Fibroblast of skin of left quadriceps (primary cell): ENCODE data around the gene TINCR.
"Not testable (repeated sequence)": the region's sequence is repeated elsewhere in the genome, so short reads cannot be mapped to it uniquely, and the experiment has no call there.

ENCODE experiments used
- DNase-seq, 2 experiments: peaks; one replicate each; pipeline ENCODE4 v3.0.0-alpha.2; 2013; ENCODE audit warnings: low read depth in 2 of 2

The TINCR gene

DNA sequence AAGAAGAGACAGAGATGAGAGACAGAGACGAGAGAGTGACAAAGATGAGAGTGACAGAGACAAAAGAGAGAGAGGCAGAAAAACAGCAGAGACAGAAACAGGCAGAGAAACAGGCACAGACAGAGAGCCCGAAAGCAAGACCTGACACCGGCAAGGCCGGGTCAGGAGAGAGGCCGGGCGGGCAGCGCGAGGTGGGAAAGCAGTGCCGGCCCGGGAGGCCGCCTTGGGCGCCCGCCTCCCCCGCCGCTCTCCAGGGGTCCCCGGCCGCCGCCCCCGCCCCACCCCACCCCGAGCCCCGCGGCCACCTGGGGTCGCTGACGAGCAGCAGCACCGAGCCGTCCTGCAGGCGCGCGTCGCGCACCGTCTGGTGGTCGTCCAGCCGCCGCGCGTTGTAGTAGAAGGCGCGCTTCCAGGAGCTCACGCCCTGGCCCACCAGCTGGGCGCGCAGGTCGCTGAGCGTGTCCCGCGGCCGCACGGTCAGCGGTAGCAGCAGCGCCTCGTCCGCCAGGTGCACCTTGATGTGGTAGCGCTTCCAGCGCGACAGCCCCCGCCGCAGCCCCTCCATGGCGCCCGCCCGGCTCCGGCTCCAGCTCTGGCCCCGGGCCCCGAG is at the start of gene TINCR:
Gene TINCR (minus strand): TSS at position 594 of the 610 bp plus-strand sequence.
- DNase-seq, result no peak

GRCh38 chr19:5617080-5617479 is 49.3 kb upstream of the TINCR start:
- DNase-seq, result no peak

- peak in 1 of 2 experiments; percentile 12 for DNase-seq
Measured at GRCh38 chr19:5615756-5616327, 48.1 kb upstream of the TINCR start.

- DNase-seq, result no peak
Measured at GRCh38 chr19:5612891-5613865, 45.4 kb upstream of the TINCR start.

DNA sequence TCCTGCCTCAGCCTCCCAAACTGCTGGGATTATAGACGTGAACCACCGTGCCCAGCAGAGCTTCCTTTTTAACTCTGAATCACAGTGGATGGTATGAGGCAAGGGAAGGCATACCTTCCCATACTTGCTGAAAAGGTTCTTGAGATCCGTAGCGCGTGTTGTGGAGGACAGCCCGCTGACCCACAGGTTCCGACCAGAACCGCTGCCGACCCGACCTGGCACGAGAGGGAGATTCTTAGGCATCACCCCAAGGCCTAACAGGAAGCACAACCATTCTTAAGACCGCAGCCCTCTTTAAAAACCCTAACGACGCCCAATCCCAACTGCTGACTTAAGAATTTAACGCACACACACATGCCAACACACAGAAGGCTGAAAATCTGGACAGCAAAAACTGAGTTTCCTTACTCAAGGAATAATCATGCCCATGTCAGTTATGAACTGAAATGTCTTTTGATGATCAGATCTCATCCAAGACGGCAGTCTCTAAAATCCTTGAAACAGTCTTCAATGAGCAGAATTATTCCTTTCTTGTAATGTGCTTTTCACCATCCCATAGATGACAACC is 42.2 kb upstream of the TINCR start:
- no peak for DNase-seq

DNA sequence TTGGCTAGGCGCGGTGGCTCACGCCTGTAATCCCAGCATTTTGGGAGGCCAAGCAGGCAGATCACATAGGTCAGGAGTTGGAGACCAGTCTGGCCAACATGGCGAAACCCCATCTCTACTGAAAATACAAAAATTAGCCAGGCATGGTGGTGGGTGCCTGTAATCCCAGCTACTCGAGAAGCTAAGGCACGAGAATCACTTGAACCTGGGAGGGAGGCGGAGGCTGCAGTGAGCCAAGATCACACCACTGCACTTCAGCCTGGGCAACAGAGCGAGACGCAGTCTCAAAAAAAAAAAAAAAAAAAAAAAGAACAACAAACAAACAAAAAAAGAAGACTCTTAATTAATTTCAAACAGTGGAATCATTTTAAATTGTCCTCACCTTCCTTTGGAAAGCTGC is 41.0 kb upstream of the TINCR start:
- DNase-seq, result not testable (repeated sequence)

- no peak for DNase-seq
Measured at GRCh38 chr19:5608291-5608690, 40.5 kb upstream of the TINCR start.

GRCh38 chr19:5607318-5608275 is 39.8 kb upstream of the TINCR start:
- DNase-seq, result no peak

- DNase-seq, result no peak
Measured at GRCh38 chr19:5605362-5605761, 37.6 kb upstream of the TINCR start.

DNA sequence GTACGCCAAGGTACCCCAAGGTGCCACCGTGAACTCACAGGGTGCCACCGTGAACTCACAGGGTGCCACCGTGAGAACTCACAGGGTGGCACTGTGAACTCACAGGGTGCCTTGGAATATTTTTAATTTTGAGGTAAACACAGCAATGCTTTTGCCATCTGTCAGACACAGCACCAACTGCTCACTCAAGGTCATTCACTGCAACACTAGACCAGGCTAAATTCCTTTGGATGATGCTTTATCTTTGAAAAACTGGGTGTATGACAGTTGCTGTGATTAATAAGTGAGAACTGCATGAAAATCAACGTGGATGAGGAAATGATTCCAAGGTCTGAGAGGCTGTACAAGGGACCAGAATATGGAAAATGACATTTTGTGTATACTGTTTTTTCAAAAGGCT is 35.9 kb upstream of the TINCR start:
- no peak for DNase-seq

DNA sequence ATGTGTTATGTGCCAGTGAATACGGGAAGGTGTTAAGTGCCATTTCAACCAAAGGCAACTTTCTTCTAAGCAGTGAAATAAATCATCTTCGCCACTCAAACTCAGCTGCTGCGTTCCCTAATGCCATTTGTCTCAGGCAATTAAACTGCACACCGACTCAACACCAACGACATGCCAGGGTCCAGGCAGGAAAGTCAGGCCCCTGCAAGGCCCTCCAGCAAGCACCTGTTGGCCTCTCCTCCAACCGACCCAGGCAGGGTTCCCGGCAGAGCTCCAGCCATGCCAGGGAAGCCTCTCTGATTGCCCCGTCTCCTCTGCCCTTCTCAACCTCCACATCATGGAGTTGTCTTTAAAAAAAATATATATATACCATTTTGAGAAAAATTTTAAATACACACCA is 33.0 kb upstream of the TINCR start:
- DNase-seq, result no peak

GRCh38 chr19:5595745-5596144 is 28.0 kb upstream of the TINCR start:
- no peak for DNase-seq

- no peak for DNase-seq
Measured at GRCh38 chr19:5595129-5595528, 27.4 kb upstream of the TINCR start.

DNA sequence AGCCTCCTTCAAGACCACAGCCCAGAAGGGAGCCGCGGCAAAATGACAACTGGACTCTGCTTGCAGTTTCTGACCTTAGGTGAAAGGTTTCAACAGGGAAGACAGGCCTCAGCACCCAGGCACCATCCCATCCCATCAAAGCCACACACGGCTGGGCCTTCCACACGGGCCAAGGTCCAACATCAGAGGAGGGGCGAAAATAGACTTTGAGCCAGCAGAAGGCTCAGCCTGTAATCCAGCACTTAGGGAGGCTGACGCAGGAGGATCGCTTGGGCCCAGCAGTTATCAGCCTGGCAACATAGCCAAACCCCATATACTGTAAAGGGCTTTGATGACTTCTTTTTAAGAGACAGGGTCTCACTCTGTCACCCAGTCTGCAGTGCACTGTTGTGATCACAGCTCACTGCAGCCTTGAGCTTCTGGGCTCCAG is 26.8 kb upstream of the TINCR start:
- no peak for DNase-seq

GRCh38 chr19:5593343-5594255 is 25.8 kb upstream of the TINCR start:
- no peak for DNase-seq

DNA sequence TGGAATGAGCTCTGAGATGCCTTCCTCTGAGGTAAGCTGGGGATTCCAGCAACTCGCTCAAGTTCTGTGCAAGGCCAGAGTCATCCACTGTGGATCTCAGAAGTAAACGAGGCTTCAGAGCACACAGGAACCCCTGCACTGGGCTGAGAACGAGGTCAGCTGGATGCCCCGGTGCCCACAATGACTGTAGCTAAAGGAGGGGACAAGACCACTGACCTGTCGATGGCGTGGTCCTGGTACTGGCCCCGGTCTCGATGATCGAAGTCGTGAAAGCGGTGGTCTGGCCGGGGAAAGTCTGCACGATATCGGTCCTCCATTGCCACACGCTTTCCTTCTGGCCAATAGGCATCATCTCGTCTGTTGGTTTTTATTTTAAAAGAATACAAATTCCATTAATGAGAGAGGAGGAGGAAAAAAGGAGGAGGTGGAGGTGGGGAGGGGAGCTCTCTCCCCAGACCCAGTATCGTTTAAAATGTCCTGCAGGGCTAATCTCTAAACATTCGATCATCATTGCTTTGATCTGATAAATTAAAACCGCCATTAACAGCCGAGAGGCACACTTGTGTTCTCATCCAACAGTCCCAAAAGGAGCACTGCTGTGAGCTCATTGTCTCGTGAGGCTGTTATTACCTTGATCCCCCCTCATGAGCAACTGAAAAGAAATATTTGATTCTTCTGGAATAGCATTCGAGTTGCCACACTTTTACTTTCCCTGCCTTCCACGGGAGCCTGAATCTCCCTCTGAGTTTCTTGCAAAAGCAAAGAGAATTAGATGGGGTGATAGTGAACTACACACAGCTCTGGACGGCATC is 25.0 kb upstream of the TINCR start:
- DNase-seq, result no peak

DNA sequence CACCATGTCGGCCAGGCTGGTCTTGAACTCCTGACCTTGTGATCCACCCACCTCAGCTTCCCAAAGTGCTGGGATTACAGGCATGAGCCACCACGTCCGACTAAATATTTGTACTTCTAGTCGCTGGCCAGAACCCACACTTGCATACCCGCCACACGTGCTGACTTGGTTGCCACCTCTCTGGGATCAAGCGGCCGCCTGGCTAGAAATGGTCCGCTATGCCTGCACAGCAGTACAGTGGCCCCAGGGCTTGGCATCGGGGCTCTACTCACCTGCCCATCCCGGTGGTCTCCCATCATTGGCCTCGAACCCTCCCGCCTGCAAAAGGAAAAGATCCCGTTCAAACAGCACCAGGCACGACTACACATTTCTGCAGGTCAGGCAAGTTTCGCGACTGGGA is 23.7 kb upstream of the TINCR start:
- DNase-seq, result no peak

DNA sequence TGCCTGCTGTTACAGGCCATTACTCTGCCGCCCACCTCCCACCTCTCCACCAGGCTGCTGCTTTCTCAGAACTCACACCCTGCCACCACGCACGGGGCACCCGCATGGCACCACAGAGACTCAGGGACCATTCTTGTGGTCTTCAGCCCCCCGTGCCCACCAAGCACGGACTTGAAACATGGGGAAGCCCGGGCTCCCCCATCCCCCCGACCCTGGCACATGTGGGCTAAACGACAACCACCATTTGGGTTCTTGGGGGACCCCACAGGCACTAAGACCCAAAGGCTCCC is 23.1 kb upstream of the TINCR start:
- no peak for DNase-seq

GRCh38 chr19:5590151-5590864 is 22.6 kb upstream of the TINCR start:
- no peak for DNase-seq
